Ovary (tissue), 10 donors: ENCODE data around the gene STIM2. TPM values are rescaled to one million over a fixed set of nuclear protein-coding genes. Genes with fewer than 3 reads are reported as not detected.
"Not testable (repeated sequence)": the region's sequence is repeated elsewhere in the genome, so short reads cannot be mapped to it uniquely, and the experiment has no call there.

Source experiments
- DNase-seq, 5 donors: peaks; one replicate each; pipeline ENCODE4 v3.0.0-alpha.2; 2019 to 2020
- H3K27ac ChIP-seq, 2 donors: fragments of 200-600 bp; one replicate each; pipeline versions ENCODE4 v1.5.1 to v1.8.0; 2019 to 2022
- H3K27me3 ChIP-seq: fragments of 200-600 bp; one replicate; pipeline ENCODE4 v1.8.0; 2022
- H3K36me3 ChIP-seq: fragments of 200-600 bp; sonication (generic); one replicate; pipeline ENCODE4 v1.5.1; 2019
- H3K4me1 ChIP-seq: one replicate; pipeline ENCODE4 v1.8.1; 2013; ENCODE audit warnings: mild to moderate bottlenecking, moderate library complexity; ENCODE audit not compliant: insufficient read depth
- H3K4me3 ChIP-seq: fragments of 200-600 bp; sonication (generic); one replicate; pipeline ENCODE4 v1.5.1; 2017
- H3K9me3 ChIP-seq, 2 donors: fragments of 200-600 bp in 1 of 2; sonication (generic) in 1 of 2; one replicate each; pipeline versions ENCODE4 v1.5.1 to v1.8.1; 2013 to 2019; ENCODE audit warnings: mild to moderate bottlenecking in 1 of 2, moderate library complexity in 1 of 2
- CTCF ChIP-seq, 3 donors: fragments of 450-650 bp in 2 of 3; fragments of 200-600 bp in 1 of 3; IDR thresholded peaks; one replicate each; pipeline versions ENCODE4 v1.5.1 to v1.8.0; 2016 to 2022; ENCODE audit warnings: antibody characterized with exemption in 3 of 3, mild to moderate bottlenecking in 1 of 3
- EP300 ChIP-seq: sonication (generic); formaldehyde crosslinking; IDR thresholded peaks from one replicate; pipeline ENCODE4 v1.6.1; 2017; ENCODE audit warnings: antibody characterized with exemption
- POLR2A ChIP-seq: fragments of 450-650 bp; IDR thresholded peaks from one replicate; pipeline ENCODE4 v1.6.1; 2017; ENCODE audit warnings: antibody characterized with exemption, mild to moderate bottlenecking, moderate library complexity
- WGBS, 3 donors: extraction: QIAGEN DNeasy Blood & Tissue Kit in 1 of 3; methylation state at CpG; one replicate each; pipeline versions ENCODE4 v1.1.5 to v1.1.7; 2013 to 2017; 5-methylcytosine and 5-hydroxymethylcytosine counted together
- intact Hi-C, 4 donors: fragments of 100-400 bp; cut with DNase I; formaldehyde crosslinking; loops; one replicate each; pipeline versions ENCODE4 v1.11.0 to v1.15.1; 2022 to 2023
- long read RNA-seq, 3 donors: library from polyadenylated mRNA in 2 of 3; unstranded in 2 of 3; transcript quantifications; one replicate each; pipeline ENCODE4 v2.0.0 and lab custom pipeline, GENCODE V29; 2021 to 2026
- polyA plus RNA-seq, 2 donors: library from polyadenylated mRNA; stranded (reverse); fragments of 200-250 nt in 1 of 2; fragments of 350-450 nt in 1 of 2; fragmentation: Illumina TruSeq in 1 of 2; extraction: RNeasy Lipid Tissue Mini Kit (QIAGEN cat#74804) in 1 of 2; gene quantifications; one replicate each; pipeline ENCODE4 v1.2.3, GENCODE V29; 2013 to 2014
- total RNA-seq, 7 donors: library from RNA; depleted of rRNA in 2 of 7; stranded (reverse); fragments of >200 nt in 2 of 7; fragmentation: NEBNext Ultra II Directional in 3 of 7; extraction: Animal tissue kit (Norgen Biotek cat#: 25700) in 3 of 7; gene quantifications; one replicate each; pipeline versions ENCODE4 v1.1.0 to v1.2.4, GENCODE V29; 2016 to 2023
- donor health status: DM: no; HTN: no; CAD: no; lungs with moderate emphysema.
- donor health status: DM: no; HTN: no; CAD: no.
- donor health status: Bipolar disorder and iron deficiency.
- donor health status: DM: yes; HTN: yes; CAD: no.
- donor health status: DM: no; HTN: no; CAD: no.
- donor health status: DM: yes; HTN: yes; CAD: no.

STIM2 gene
- total RNA-seq, result 10 to 100 TPM; 28.7 to 47.9 (median 40.2) TPM
- polyA plus RNA-seq, result 10 to 100 TPM; 24.0 to 33.1 TPM
- long read RNA-seq, donor 1, partial matches to known transcripts, result 10 of 18 reads
- long read RNA-seq, donor 1, other reads (novel, unspliced or antisense), result 8 of 18 reads
- long read RNA-seq, donor 2, full-length matches to known transcripts, result 5 of 32 reads
- long read RNA-seq, donor 2, partial matches to known transcripts, result 27 of 32 reads
- long read RNA-seq, donor 2, other reads (novel, unspliced or antisense), result 0 of 32 reads
- long read RNA-seq, donor 3, full-length matches to known transcripts, result 34 of 53 reads
- long read RNA-seq, donor 3, partial matches to known transcripts, result 3 of 53 reads
- long read RNA-seq, donor 3, other reads (novel, unspliced or antisense), result 16 of 53 reads

- intact Hi-C loops, result loop anchor here in 3 of 4 donors (5.0 to 10.0 kb wide), 3 partner anchors 132 to 137 kb away; no protein-coding TSS in a partner anchor
Measured at GRCh38 chr4:26860157-26860921, at the start of gene STIM2. Gene STIM2, plus strand, starts transcription at chr4:26860841.

GRCh38 chr4:26811571-26811970, 49.1 kb upstream of the STIM2 start:
- H3K27me3 ChIP-seq, H3K9me3 ChIP-seq, H3K27ac ChIP-seq, intact Hi-C loops, DNase-seq, H3K36me3 ChIP-seq, H3K4me3 ChIP-seq, H3K4me1 ChIP-seq: not testable (repeated sequence)
- 60 to 86% (median 61%) methylated on average over 4 of the region's 4 CpGs for WGBS, 3 donors

More at GRCh38 chr4:26860157-26860921, at the start of gene STIM2:
- no peak for TF ChIP-seq EP300
- peak; percentile 29 to 68 (median 61) for TF ChIP-seq CTCF (IDR thresholded peaks at IDR 0.05)
- peak; percentile 65 for TF ChIP-seq POLR2A
- H3K27me3 ChIP-seq, result no peaks in the 10 kb centered on the region
- peaks cover 4% of the 10 kb centered on the region for H3K4me1 ChIP-seq
- H3K36me3 ChIP-seq, result no peaks in the 10 kb centered on the region
- H3K27ac ChIP-seq, result peak within 1 kb of the TSS; percentile 96
- 1% methylated on average over 54 to 74 of the region's 74 CpGs for WGBS, 3 donors
- no peaks in the 10 kb centered on the region for H3K9me3 ChIP-seq
- DNase-seq, result peak; percentile 96 to 99 (median 97)
- H3K4me3 ChIP-seq, result peak within 1 kb of the TSS; percentile 82

- no peaks in the 10 kb centered on the region for H3K36me3 ChIP-seq
- intact Hi-C loops, result no loop called here
- WGBS, 3 donors, result 71 to 88% (median 78%) methylated on average over 6 of the region's 6 CpGs
- no peak overlapping the region for H3K4me3 ChIP-seq
- TF ChIP-seq POLR2A (no peak), CTCF (IDR thresholded peaks at IDR 0.05) (no peak), EP300 (no peak)
- DNase-seq, result no peak
- H3K27me3 ChIP-seq, result no peaks in the 10 kb centered on the region
- no peaks in the 10 kb centered on the region for H3K4me1 ChIP-seq
- no peak overlapping the region for H3K27ac ChIP-seq
- H3K9me3 ChIP-seq, result no peaks in the 10 kb centered on the region
Measured at GRCh38 chr4:26812049-26812714, 48.5 kb upstream of the STIM2 start.

GRCh38 chr4:26813698-26814097, 46.9 kb upstream of the STIM2 start:
- Histone ChIP-seq H3K27me3 (no peaks in the 10 kb centered on the region), H3K4me1 (no peaks in the 10 kb centered on the region), H3K27ac (no peak overlapping the region), H3K36me3 (no peaks in the 10 kb centered on the region), H3K4me3 (no peak overlapping the region), H3K9me3 (no peaks in the 10 kb centered on the region)
- peak in 2 of 5 donors; percentile 24 to 37 for DNase-seq
- intact Hi-C loops, result no loop called here
- TF ChIP-seq POLR2A (no peak), EP300 (no peak), CTCF (IDR thresholded peaks at IDR 0.05) (no peak)
- 41 to 55% (median 46%) methylated on average over 8 of the region's 8 CpGs for WGBS, 3 donors
